Measurements from ENCODE around the gene ACR.

Gene ACR

DNA sequence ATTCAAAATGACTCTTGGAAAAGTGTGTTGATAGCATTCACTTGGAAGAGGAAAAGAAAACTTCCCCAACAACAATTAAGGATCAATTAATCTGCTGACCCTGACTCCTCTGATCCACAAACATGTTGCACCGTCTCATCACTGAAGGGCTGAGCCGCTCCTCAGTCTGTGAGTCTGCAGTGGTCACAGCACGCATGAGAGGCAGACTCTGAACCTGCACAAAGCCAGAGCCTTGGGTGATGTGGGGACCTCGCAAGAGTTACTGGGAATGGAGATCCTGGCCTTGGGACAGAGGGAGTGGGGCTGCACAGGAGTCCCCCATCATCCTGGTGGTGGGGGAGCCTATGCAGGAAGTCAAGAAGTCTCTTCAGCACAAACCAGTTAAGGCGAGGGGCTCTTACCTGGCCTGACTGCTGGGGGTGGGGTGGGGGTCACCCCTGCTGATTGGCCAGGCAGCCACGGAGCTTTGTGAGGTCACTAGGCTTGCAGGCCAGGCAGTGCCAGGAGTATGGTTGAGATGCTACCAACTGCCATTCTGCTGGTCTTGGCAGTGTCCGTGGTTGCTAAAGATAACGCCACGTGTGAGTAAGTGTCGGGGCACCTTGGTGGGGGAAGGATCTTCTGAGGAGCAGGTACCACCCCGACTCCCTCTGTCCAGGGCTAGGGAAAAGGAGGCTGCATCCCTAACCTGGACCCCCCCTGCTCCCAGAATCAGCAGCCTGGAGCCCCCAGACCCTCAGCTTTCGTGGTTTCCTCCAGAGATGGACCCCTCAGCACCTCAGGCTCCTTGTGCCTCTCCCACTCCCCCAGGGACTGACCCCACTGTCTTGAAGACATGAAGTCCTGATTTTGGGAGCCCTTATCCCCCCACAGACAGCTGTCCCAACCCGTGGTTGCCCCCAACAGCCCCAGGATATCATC lies at the start of gene ACR:
Gene ACR, plus strand, starts transcription at position 477 of the 921 bp plus-strand sequence. Its CDS starts 32 bp downstream, at position 509.
- DNase-seq = no peak

DNA sequence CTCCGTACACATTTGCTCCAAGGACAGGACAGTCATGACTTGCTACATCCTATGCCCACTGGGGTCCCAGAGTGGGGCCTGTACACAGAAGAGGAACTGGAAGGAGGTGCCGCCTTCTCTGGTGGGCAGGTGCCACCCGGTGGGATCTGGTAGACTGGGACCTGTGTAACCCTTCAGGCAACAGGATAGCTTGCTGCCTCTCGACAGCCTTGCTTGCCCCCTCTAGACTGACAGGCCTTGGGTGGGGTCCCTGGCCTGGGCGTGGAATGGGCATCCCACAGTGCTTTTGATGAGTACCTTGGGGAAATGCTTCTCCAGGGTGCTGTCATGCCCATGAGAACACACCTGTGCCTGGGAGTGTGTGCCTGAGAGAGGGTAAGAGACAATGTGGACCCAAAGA lies 49.6 kb upstream of the ACR start:
- no peak for DNase-seq

DNA sequence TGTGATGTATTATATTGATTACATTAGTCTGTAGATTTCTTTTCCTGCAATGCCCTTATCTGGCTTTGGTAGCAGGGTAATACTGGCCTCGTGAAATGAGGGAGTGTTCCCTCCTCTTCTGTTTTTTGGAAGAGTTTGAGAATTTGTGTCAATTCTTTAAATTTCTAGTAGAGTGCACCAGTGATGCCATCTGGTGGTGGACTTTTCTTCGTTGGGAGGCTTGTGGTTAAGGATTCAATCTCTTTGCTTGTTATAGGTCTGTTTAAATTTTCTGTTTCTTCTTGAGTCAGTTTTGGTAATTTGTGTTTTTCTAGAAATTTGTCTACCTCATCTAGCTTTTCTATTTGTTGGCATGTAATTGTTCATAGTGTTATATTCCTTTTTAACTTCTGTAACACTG lies 46.5 kb upstream of the ACR start:
- DNase-seq = peak; percentile 25

DNA sequence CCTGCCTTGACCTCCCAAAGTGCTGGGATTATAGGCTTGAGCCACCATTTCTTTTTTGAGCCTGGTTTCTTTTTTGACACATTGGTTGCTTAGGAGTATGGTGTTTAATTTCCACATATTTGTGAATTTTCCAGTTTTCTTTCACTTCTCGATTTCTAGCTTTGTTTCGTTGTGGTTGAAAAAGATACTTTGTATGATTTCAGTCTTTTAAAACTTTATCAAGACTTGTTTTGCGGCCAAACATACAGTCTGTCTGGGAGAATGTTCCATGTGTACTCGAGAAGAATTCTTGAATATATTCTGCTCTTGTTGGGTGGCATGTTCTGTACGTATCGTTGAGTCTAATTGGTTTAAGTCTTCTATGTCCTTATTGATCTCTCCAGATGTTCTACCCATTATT lies 44.5 kb upstream of the ACR start:
- no peak for DNase-seq

DNA sequence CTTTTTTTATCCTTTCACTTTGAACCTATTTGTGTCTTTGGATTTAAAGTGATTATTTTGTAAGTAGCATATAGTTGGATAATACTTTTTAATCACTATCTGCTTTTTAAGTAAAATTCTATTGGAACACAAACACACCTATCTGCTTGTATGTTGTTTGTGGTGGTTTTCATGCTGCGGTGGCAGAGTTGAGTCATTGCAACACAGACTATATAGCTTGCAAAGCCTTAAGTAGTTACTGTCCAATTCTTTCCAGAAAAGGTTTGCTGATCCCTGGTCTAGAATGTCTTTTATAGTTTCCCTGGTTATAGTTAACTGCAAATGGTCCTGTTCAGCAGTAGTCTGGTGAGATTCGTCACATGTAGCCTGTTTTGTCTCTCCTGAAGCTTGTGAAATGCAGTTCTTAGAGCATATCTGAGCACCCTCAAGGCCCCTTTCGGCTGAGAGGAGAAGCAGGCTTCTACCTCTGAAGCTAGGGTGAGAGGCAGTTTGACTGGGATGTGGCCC lies 43.9 kb upstream of the ACR start:
- no peak for DNase-seq

DNA sequence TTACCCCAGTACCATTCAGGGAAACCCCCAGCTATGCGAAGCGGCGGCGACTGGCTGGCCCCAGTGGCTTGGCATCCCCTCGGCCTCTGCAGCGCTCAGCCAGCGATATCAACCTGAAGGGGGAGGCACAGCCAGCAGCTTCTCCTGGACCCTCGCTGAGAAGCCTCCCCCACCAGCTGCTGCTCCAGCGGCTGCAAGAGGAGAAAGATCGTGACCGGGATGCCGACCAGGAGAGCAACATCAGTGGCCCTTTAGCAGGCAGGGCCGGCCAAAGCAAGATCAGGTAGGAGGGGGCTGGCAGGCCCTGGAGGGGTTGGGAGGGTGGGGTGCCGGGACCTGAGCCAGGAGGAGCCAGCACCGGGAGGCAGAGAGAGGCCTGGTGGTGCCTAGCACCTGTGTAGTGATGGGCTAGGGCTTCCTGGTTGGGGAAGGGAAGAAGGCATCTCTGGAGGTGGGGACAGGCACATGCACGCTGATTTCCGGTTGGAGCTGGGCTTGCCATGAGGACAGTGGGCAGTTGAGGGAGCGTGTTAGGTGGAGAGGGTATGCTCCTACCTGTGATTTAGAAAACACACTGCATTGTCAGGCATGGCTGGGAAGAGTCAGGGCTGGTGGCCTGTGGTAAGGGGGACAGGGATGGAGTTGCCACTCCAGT lies 43.1 kb upstream of the ACR start:
- no peak for DNase-seq

DNA sequence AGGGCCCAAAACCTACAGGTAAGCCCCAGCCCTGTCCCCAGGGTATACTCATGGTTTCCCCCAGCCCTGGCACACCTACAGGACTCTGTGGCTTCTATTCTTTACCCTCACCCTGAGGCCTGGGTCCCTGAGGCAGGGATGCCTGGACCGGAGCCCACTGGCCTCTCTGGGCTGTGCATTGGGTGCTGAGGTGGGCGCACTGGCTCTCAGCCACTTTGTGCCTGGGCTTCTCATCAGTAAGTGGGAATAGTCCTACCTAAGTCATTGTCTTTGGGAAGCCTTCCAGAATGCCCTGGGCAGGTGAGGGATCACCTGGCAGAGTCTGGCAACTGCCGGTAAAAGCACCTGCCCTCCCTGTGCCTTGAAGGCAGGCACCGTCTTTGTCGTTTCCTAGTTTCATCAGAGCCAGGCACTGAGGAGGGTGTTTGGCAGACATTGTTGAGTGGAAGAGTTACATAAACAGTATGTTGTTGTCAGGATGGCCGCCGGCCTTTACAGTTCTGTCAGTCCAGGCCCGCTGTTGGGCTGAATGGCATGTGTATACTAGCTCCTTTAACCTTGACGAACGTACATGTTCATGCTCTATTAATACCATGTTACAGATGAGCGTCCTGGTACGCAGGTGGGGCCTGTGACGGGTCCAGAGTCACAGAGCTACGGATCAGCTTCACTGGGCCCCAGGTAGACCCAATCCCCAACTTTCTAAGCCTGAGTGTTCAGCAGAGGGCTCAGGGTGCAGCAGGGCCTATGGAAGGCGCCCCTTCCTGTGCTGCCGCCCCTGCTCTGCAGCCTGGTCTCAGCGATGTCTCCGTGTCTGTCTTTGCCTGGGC lies 42.4 kb upstream of the ACR start:
- no peak for DNase-seq

DNA sequence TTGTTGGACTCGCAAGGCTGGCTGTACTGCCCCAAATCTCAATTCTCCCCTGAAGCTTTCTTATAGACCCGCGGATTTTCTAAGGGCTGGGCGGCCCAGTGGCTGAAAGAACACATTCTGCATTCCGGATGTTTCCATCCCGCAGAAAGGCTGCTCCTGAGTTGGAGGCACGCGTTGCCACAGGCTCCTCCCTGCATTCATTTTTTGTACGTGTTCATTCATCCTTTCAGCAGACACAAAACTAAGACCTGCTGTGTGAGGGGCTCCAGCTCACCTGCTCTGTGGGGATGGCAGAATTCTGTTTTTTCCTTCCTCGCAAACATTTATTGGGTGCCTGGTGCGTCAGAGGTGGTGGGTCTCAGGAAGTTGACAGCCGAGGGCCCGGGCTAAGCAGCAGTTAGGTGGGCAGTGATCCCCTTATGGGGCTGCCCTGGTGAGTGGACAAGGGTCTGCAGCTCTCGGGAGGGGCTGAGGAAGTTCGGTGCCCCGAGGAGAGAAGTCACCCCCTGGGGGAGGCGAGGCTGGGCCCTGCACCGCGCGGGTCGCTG lies 41.7 kb upstream of the ACR start:
- DNase-seq = no peak

DNA sequence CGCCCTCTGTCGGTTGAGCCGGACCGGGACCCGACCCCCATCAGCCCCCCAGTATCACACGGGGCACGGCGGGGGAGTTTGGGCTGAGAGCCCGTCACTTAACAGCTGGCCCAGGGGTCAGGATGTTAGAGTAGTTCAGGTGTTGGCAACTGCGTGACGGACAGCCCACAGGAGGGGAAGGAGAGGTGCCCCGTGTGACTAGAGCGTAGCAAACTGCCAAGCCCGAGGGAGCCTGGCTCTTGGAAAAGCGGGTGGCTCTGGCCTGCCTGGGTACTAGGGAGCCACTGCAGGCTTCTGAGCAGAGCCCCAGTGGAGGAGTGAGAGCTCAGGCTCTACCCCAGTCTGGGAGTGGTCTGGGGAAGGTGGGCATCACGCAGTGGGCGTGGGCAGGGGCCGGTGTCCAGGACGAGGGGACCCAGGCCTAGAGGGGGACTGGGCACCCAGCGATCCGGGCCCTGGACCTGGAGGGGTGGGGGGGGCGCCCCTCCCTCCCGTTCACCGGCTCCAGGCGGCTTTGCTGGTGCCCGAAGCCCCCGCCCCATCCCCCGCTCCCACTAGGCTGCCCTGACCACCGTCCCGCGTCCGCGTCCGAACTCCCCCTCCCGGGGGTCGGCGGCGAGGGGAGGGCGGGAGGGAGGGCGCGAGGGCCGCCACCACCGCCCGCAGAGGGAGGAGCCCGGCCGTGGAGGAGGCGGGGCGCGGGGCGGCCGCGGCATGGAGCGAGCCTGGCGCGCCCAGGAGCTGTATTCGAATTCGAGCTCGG lies 41.0 kb upstream of the ACR start:
- DNase-seq = no peak

DNA sequence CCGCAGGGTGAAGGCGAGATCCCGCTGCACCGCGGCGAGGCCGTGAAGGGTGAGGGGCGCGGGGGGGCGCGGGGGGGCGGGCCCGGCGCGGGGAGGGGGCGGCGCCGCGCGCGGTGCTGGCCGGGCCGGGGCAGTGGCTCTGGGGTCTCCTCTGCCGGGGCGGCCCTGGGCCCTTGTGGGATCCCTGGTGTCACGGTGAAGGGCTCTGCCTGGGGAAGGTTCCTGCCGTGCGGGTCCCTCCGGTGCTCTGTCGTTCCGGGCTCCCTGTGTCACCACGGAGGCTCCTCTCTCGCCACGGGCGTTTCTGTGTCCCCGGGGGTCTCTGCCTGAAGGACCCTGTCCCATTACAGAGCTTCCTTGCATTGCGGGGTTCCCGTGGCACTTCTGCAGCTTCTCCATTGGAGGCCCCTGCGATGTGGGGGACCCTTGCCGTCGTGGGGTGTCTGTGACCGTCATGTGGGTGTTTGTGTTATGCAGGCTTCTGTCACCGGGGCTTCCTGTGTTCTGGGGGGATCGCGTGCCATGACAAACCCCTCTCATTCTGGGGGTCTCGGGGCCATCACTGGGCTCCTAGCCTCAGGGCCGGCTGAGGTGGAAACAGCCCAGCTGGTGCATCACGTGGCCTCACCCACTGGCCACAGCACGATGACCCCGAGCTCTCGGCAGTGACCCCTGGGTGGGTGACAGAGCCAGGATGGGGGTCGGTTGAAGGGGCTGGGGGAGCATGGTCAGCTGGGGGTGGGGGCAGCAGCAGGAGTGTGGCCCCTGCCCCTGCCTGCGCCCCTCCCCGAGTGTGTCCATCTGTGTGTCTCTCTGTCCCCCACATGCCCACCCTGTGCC lies 40.1 kb upstream of the ACR start:
- DNase-seq = no peak

DNA sequence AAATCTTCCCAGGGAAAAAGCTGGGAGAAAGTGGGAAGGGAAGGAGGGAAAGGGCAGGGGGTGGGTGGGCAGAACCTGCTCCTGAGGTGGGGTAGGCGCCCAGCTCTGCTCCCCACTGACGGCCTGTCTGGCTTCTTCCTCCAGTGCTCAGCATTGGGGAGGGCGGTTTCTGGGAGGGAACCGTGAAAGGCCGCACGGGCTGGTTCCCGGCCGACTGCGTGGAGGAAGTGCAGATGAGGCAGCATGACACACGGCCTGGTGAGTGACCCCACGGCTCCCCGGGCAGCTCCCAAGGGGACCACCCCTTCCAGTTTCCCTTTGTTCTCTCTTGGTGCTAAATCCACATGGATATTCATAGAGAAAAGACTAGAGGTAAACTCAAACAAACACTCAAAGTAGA lies 39.5 kb upstream of the ACR start:
- no peak for DNase-seq

DNA sequence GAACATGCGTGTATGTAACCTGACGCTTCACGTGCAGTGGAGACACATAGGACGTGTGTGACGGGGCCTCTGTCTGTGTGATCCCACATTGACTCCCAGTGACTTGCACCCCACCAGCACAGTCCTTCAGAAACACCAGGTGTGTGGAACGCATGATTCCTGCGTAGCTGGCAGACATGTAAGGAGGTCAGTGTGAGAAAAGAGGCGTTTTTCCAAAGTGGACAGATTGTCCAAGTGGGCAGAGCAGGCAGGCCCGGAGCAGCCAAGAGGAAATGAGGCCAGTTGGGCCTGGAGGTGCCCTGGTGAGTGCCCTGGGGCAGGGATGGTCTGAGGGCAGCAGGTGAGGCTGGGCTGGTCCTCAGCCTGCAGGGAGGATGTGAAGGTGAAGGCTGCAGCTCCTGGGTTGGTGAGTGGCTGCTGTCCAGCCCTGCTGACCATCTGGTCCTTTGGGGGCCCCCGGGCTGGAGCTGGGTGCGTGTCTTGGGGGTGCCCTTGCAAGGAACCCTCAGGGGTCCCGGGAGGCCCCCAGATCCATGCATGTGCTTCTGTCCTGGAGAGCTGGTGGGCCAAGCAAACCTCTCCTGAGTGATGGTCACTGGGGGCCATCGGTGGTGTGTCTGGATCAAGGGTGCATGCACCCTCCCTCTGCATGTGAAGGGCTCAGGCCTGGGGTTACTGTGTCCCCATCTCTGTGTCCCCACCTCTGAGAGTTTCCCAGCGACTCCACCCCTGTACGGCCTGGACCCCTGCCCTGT lies 38.8 kb upstream of the ACR start:
- DNase-seq = no peak

DNA sequence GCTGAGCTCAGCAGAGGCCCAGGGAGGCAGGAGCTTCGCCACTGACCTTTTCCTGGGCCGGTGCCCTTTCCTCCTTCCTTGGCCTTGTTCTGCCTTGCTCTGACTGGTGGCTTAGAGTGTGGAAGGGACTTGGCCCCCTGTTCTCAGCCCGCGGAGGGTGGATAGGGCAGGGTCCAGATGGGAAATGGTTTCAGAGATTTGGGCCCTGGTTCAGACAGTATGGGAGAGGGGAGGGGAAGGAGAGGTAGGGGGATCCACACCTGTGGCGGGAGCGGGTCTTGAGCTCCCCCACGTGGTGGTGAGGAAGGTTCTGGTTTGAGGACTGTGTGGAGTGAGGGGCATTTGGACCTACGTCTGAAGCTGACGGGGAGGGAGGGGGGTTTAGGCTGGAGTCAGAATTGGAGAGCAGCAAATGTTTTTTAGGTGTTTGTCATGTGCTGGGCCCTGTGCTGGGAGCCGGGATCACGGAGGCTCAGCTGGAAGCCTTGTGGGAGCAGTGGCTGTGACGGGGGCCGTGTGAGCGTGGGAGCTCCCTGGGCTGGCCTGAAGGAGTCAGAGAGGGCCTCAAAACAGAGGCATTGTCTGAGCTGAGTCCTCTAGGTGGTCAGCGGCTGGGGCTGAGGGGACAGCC lies 38.1 kb upstream of the ACR start:
- no peak for DNase-seq

DNA sequence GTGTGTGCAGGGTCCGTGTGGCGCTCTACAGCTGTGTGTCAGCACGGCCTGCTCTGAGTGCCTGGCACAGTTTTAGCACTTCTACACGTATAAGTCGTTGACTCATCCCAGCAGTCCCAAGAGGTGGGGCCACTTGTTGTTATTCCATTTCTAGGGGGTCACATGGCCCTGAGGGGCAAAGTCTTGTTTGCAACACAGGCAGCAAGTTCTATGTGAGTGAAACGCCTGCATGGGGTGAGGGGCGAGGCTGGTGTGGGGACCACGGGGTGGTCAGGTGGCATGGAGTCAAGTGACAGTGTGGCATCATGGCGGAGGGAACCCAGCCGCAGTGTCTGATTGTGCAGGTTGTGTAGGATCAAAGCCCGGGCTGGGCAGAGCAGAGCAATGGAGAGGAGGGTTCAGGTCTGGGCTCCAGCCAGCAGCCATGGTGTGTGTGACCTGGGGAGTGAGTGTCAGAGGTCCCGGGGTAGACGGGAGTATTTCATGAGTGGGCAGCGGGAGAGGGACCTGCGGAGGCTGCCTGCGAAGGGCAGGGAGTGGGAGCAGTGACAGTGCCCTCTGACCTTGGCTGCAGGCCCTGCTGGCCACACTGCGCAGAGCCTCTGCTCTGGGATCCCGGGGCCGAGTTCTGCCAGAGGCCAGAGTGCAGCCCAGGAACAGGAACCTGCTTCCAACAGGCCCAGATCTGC lies 37.5 kb upstream of the ACR start:
- DNase-seq = no peak

DNA sequence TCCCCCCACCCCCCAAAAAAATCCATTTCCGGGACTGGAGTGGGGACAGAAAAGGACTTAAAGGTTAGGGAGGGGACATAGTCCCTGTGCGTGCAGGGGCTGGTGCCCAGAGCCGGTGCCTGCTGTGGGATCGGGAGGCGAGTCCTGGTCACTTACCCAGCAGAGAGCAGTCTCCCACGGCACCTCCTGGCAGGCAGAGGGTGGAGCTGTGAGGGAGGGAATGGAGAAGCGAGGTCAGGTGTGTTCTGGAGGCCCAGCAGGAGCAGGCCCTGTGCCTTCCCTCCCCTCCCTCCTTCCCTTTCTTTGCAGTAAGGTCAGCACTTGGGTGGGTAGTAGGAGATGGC lies 37.0 kb upstream of the ACR start:
- no peak for DNase-seq

DNA sequence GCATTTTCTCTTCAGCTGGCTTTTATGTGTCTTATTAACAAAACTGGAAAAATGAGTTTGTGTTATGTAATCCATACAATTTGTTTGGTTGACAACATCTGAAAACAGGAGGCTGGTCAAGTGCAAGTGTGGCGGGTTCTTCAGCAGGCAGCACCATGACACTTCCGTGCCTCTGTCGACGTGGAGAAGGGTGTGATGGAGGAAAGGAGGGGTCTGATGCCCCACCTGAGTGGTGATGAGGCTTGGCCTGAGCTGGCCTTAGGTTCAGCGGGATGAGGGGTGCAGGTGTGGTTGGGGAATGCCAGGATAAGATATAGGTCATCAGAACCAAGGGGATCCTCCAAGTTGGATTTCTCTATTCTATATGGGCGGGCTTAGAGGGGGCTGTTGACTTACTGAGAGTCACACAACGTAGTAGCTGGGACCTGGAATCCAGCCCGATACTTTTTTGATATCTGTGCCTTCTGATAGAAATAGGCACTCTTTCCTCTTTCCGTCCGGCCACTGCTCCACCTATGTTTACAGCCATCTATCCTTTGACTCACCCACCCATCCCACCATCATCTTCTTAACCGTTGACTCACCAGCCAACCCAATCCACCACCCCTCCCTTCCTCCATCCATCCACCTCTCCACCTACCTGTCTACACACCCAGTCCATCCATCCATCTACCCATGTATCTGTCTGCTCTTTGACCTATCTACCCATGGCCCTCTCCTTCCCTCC lies 36.4 kb upstream of the ACR start:
- DNase-seq = no peak

DNA sequence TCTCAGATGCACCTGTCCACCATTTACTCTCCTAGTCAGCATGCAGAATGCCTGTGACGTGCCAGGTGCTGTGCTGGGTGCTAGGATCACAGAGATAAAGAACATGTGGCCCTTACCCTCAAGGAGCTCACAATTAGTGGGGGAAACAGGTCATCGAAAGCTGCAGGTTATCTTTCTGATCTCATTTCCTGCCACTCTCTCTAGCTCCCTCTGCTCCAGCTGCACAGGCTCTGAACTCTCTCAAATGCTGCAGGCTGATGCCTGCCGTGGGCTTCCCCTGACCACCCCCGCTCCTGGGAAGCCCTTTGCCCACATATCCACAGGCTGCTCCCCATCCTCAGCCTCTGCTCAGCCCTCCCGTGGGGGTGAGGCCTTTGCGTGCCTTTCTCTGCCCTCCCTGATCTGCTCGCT lies 35.7 kb upstream of the ACR start:
- DNase-seq = no peak

DNA sequence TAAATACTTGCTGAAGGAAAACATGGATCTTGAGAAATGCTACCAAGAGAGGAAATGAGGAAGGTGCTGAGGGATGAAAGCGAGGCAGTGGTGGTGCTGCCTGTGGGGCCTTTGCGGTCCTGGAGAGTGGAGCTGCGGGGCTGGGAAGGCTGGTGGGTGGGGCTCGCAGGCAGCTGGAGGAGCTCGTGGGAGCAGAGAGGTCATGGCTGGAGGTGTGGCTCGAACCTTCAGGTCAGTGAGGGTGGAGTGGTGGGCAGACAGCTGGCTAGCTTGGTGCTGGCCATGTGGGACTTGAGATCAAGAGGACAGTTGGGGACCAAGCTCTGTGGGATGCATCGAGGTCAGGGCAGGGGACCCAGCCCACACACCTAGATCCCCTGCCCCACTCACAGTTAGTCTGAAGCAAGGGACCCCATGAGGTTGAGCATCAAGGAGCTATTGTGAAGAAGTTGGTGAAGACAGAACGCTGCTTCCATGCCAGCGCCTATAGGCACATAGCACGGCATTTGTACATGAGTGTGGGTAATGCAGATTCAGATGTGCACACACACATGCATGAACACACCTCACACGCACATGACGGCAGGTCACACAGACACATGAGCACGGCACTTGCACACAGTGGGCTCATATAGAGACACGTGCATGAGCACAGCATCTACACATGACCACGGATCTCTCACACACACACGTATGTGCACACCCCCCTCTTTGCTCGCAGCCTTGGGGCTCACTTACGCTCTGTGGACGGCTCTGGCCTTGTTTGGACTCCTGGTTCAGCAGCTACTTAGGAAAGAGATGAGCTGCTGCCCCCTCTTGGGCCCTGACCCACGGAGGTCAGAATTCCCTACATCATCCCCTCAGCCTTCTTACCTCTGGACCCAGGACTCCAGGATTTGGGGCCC lies 34.9 kb upstream of the ACR start:
- no peak for DNase-seq
